ENCODE data around the gene NRP2.

NRP2 gene

GRCh38 chr2:205836477-205837221 lies 154.3 kb downstream of the NRP2 start:
- no peak overlapping the region for H3K4me3 ChIP-seq (ENCODE audit: low read depth, low read length)
- TF ChIP-seq CTCF (IDR thresholded peaks at IDR 0.05; ENCODE audit: insufficient read depth, low read length, missing control alignments), result no peak
- no peak for DNase-seq (ENCODE audit: low read depth, low spot score)
- POLR2A ChIA-PET, result no interaction called here
- CTCF ChIA-PET, result no interaction called here

GRCh38 chr2:205837663-205838062 lies 155.4 kb downstream of the NRP2 start:
- ChIA-PET POLR2A (no interaction called here), CTCF (no interaction called here)
- no peak for TF ChIP-seq CTCF (IDR thresholded peaks at IDR 0.05; ENCODE audit: insufficient read depth, low read length, missing control alignments)
- DNase-seq (ENCODE audit: low read depth, low spot score), result no peak
- no peak overlapping the region for H3K4me3 ChIP-seq (ENCODE audit: low read depth, low read length)

- H3K4me3 ChIP-seq (ENCODE audit: low read depth, low read length), result no peak overlapping the region
- no peak for TF ChIP-seq CTCF (IDR thresholded peaks at IDR 0.05; ENCODE audit: insufficient read depth, low read length, missing control alignments)
- POLR2A ChIA-PET, result no interaction called here
- no peak for DNase-seq (ENCODE audit: low read depth, low spot score)
- CTCF ChIA-PET, result interaction anchor here (0.6 to 1.8 kb wide), 4 partner anchors 12 to 21 kb away, joined by 3 to 4 read pairs (median 4); no protein-coding TSS in a partner anchor
Measured at GRCh38 chr2:205845446-205845845, 163.1 kb downstream of the NRP2 start.
